HG03460 (cell line): ENCODE data around the gene SPOUT1.
A peak's percentile ranks its signal among the peaks of the same experiment; 100 is the strongest.
"Not testable (repeated sequence)": the region's sequence is repeated elsewhere in the genome, so short reads cannot be mapped to it uniquely, and the experiment has no call there.

ENCODE experiments used
- ATAC-seq: cut with Tn5 transposase; IDR thresholded peaks from one replicate; pipeline ENCODE4 v1.9.1; 2021; ENCODE audit not compliant: unreplicated experiment

SPOUT1 gene

DNA sequence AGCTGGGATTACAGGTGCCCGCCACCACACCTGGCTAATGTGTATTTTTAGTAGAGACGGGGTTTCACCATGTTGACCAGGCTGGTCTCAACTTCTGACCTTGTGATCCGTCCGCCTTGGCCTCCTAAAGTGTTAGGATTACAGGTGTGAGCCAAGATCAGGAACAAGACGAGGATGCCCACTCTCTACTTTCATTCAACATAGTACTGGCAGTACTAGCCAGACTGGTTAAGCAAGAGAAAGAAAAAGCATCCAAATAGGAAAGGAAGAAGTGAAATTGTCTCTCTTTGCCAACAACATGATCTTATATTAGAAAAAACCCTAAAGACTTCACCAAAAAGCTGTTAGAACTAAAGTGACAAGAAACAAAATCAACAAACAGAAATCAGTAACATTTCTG is 18.7 kb downstream of the SPOUT1 start:
- no peak for ATAC-seq

DNA sequence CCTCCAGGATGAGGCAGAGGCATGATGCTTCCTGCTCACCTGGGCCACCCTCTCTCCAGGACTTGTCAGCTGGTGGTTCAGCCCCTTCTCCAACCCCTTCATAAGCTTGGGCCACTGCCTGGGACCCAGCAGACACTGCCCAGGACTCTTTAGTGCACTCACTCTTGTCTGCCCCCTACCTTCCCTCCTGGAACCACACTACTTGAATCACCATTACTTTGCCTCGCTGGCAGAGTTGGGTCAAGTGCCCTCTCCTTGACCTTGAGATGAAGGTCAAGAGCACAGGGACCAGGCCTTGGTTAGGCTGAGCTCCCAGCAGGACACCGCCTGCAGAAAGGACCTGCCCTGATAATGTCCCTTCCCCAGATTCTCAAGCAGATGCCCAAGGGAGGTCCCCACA is 19.8 kb downstream of the SPOUT1 start:
- no peak for ATAC-seq

DNA sequence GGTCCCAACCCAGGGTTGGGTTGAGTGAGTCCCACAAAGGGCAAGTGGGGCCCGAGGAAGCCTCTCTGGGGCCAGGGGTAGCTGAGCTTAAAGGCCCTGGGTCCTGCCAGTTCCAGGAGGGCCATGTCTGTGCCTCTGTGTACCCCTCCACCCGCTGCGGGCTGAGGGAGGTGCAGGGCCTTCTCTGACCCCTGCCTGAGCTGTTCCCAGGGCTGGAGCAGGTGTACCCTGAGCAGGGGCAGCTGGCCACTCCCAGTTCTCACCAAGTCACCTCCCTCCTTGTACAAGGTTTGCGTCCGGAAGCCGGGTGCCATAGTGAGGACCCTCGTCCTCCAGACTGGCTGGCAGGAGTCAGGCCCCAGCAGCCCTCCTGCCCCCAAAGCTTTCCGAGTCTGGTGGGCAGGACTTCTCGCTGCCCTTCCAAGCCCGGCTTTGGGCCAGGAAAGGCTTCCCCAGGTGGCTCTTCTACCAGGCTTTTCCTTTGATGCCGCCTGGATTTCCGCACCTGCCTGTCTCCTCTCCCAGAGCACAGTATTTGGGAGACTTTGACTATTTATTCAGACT is 20.5 kb downstream of the SPOUT1 start:
- no peak for ATAC-seq

DNA sequence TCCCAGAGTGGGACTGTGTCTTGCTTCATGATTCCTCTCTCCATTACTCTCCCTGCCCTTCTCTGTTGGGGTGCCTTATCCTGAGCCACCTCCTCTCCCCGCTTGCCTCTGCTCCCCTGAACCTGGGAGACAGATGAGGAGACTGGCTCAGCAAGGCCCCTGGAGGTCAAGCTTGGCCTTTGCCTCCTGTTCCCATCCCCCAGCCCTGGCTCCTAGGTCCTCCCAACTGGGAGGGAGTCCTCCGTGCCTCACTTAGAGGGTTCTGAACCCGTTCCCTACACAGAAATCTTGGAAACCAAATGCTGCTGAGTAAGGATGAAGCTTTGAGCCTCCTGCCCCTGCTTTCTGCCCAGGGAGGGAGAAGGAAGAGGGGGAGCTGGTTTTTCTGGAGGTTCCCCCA is 21.1 kb downstream of the SPOUT1 start:
- ATAC-seq: no peak

DNA sequence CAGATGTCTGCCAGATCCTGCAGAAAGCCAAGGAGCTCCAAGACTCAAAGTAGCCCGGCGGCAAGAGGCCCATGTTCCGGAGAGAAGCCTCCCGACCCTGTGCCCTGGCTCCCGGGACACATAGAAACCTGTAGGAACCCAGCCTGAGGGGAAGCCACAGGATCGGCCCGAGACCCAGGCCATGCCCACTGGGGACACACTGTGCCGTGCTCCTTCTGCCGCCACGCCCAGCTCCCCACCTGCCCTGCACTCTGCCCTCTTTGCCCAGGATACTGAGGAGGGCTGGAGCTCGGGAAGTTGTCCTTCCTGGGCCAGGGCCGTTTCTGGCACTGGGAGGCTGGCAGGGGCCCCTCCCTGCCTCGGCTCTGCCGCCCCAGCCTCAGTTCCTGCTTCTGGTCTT is 21.8 kb downstream of the SPOUT1 start:
- no peak for ATAC-seq

DNA sequence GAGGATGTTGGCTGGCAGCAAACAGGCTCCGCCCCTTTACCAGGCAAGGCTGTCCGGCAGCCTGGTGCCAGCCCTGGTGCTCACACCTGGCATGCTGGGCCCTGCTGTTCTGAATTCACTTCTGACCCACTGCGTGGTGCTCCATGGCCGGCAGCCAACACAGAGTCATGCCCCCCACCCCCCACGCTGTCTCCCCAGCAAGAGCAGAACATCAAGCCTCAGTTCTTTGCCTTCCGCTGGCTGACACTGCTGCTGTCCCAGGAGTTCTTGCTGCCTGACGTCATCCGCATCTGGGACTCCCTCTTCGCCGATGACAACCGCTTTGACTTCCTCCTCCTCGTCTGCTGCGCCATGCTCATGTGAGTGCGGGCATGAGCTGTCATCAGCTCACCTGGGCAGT is 23.9 kb downstream of the SPOUT1 start:
- no peak for ATAC-seq

DNA sequence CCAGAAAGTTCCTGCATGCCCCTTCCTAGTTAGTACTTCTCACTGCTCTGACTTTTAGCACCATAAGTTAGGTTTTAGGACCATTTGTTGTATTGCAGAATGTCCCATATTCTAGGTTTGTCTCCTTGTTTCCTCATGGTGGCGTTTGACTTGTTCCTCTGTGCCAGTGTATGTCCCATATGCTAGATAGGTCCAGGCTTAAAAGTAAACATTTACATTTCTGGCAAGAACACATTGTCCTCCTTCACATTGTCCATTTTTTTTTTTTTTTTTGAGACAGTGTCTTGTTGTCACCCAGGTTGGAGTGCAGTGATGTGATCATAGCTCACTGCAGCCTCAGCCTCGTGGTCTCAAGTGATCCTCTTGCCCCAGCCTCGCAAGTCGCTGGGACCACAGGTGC is 27.1 kb downstream of the SPOUT1 start:
- no peak for ATAC-seq

DNA sequence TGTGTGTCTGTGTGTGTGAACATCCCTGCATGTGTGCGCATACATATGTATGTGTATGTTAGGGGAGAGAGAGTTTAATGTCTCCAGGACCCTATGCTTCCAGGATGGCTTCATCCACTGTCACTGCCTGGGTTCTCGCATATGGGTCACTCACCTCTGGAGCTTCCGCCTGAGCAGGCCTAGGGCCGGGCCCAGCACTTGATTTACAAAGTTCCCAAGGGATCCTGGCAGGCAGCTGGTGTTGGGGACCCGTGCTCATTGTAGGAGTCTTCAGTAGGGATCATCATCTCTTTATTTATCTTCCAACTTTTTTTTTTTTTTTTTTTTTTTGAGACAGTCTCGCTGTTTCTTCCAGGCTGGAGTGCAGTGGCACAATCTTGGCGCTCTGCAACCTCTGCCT is 29.5 kb downstream of the SPOUT1 start:
- no peak for ATAC-seq

DNA sequence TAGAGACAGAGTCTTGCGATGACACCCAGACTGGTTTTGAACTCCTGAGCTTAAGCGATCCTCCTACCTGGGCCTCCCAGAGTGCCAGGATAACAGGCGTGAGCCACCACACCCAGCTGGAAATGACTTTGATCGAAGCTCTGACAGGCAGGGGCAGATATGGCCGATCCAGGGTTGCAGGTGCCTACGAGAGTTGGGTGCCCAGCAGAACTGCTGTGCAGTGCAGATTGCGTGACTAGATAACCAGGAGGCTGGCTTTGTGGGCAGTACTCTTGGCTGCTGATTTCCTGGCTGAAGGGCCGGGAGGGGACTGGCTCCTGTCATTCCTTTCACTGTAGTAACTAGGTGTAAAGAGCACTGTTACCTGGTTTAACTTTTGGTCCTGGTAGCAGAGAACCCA is 30.7 kb downstream of the SPOUT1 start:
- no peak for ATAC-seq

DNA sequence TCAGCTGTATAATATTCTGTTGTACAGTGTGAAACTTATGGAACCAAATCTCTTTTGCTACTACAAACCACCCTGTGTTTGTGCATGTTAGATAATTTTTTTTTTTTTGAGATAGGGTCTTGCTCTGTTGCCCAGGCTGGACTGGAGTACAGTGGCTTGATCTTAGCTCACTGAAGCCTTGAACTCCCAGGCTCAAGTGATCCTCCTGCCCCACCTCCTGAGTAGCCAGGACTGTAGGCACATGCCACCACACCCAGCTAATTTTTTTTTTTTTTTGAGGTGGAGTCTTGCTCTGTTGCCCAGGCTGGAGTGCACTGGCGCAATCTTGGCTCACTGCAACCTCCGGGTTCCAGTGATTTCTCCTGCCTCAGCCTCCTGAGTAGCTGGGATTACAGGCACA is 34.6 kb downstream of the SPOUT1 start:
- ATAC-seq: not testable (repeated sequence)

DNA sequence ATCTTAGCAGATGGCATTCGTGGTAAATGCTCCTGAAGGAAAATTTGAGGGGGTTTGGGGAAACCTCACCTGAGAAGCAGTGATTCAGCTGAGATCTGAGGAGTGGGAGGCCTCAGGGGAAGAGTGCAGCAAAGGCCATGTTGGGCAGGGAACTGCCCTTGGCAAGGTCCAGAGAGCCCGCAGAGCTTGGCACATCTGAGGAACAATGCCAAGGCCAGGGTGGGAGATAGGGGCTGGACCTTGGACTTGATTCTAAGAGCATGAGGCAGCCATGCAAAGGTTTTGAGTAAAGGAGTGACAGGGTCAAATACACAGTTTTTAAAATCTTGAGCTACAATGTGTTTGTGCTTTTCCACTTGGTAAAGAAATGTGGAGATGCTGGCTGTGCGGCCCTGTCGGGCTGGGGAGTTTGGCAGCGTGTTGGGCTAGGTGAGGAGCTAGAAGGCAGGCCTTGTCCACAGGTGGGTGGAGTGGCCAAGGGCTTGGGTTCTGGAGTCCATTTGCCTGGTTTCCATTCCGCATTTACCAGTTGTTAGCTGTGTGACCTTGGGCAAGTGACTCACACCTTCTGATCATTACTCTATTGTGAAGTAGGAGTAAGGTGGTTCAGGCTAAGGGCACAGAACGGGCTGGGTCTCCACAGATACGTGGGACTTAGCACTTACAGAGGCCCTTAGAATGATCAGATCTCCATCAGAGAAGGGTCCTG is 36.5 kb downstream of the SPOUT1 start:
- ATAC-seq: no peak

DNA sequence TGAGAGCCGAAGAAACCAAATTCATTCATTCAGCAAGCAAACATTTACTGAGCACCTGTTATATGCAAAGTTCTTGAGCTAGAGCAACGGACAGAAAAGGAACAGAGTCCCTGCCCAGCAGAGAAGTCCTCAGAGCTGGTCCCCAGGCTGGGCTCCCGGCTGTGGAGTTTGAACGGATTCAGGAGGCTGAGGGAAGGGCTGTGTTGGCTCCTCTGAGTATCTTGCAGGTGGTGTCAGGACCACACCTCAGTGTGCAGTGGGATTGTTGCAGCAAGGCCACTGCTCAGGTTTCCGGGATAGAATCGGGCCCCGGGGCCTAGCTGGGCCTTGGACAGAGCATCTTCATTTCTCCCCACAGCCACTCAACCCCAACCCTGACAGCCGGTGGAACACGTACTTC is 37.5 kb downstream of the SPOUT1 start:
- no peak for ATAC-seq

DNA sequence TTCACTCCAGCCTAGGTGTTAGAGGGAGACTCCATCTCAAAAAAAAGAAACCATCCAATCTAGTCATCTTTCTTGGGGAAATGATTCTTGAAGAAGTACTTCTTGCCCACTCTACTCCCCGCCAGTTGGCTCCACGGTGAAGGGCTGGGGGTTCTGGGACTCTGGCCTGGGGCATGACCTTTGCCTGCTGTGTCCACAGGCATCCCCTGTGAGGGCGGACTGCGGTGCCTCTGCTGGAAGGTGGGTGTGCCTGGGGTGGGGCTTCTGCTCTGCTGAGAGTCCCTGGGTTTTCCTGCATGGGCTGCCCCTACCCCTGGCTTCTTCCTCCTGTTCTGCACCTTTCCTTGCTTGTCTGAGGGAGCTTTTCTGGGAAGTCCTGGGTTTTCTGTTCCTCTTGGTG is 39.1 kb downstream of the SPOUT1 start:
- ATAC-seq: no peak

DNA sequence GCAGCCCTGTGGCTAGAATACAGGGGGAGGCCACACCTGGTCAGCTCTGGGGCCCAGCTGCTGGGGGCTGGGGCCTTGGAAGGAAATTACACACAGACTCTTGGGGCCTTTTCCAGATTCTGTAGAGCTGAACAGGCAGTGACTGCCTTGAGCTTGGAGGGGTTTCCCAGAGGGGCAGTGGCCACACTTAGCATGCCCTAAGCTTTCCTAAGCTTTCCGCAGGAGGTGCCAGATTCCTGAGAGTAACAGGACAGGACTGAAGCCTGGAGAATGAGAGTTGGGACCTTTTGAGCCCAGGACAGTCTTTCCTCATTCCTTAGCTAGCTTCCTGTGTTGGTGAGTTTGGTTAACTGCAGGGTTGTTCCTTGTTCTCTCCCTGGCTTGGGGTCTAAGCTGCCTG is 41.1 kb downstream of the SPOUT1 start:
- no peak for ATAC-seq

DNA sequence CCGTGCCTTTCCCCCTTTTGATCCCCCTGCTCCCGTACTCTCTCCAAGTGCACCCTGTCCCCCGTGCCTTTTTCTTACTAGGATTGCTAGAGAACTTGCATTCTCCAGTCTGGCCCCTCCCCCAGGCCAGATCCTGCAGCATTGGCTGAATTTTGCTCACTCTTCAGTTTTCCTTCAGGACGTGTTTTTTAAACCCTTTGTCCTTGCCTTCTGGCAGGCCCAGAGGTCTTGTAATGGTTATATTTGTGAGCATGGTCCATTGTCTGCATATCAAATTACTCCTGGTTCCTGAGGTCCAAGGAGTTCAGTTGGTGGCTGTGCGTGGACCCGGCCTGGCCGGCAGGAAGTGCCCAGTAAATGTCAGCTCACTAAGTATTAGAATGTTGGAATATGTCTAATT is 41.9 kb downstream of the SPOUT1 start:
- ATAC-seq: no peak

DNA sequence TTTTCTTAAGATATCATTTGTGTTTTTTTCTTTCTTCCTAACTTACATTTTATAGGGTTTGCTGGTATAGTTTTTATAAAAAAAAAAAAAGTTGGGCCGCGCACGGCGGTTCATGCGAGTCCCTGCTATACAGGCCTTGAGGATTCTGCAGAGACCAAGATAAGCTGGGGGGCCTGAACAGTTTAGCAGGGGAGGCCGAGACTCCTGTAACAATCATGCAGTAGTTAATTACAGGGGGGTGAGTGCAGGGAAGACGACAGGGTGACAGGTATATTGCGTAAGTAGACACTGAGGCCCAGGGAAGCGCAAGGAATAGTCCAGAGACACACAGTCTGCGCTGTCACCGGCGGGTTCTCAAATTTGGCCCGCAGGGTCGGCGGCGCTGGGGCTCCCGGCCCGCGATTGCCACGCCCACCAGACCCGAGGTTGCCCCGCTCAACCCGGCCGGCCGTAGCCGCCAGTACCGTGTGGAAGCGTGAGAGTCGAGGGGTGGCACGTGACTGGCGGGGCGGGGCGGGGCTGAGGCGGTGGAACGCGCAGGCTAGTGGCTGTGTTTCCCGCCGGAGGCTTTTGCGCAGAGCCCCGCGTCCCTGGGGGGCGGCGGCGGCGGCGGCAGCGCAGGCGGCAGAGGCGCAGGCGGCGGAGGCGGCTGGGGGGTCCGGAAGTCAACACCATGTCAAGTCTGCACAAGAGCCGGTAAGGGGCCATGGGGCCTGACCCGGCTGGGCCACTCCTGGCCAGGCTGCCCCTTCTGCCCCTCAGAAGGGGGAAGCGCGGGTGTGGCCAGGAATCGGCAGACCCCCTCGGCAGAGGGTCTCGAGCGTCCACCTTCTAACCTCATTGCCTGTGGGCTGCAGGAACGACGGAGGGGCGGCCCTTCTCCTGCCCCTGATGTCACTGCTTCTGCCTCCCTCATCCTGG is 42.7 kb downstream of the SPOUT1 start, which contains the start of gene TBC1D13:
TSS of gene TBC1D13 (plus strand) at position 573 of the 921 bp plus-strand sequence. CDS start at position 674, 101 bp downstream.
- peak; percentile 83 for ATAC-seq

DNA sequence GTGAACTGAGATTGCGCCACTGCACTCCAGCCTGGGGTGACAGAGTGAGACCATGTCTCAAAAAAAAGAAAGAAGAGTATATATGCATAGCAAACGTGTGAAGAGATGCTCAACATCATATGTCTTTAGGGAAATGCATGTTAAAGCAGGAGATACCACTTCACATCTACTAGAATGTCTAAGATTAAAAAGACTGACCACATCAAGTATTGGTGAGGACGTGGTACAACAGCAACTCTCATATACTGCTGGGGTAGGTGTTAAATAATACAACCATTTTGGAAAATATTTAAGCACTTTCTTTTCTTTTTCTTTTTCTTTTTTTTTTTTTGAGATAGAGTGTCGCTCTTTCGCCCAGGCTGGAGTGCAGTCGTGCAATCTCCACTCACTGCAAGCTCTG is 44.2 kb downstream of the SPOUT1 start:
- ATAC-seq: no peak

DNA sequence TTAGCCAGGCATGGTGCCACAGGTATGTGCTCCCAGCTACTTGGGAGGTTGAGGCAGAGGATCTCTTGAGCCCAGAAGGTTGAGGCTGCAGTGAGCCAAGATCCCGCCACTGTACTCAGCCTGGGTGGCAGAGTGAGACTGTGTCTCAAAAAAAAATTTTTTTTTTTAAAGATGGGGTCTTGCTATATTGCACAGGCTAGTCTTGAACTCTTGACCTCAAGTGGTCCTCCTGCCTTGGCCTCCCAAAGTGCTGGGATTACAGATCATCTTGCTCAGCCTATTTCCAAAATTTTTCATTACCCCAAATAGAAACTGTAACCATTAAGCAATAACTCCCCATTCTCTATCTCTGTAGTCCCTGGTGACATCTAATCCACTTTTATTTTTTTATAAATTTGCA is 46.9 kb downstream of the SPOUT1 start:
- ATAC-seq: no peak

DNA sequence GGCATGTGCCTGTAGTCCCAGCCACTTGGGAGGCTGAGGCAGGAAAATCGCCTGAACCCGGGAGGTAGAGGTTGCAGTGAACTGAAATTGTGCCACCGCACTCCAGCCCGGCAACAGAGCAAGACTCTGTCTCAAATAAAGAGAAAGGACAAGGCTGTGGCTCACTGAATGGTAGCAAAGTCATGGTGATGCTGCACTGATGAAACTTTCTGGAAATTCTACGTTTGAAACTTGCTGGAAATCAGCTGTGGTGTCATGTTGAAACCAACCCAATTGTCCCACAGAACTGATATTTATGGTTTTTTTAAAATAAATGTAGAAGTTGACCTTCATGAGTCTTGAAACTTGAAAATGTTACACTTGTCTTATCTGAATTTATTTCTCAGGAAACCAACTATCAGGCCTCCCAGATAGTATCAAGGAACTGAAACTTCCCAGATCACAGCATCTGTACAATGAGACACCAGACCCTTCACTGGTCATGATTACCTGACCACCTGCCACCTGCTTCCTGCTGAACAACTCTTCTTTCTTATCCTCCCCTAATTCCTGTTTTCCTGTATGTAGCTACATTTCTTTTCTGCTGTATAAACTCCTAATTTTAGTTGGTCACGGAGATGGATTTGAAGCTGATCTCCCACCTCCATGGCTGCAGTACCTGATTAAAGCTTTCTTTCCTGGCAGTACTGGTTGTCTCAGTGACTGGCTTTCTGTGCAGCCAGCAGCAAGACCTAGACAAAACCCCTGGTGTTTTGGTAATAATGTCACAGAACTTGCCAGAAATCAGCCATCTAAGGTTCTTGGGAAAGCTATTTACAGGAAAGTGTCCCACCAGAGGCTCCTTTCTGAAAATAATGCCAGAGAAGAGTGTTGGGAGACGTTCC is 48.2 kb downstream of the SPOUT1 start:
- ATAC-seq: no peak

DNA sequence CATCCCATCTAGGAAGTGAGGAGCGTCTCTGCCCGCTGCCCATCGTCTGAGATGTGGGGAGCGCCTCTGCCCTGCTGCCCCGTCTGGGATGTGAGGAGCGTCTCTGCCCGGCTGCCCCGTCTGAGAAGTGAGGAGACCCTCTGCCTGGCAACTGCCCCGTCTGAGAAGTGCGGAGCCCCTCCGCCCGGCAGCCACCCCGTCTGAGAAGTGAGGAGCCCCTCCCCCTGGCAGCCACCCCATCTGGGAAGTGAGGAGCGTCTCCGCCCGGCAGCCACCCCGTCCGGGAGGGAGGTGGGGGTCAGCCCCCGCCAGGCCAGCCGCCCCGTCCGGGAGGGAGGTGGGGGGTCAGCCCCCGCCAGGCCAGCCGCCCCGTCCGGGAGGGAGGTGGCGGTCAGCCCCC is 49.5 kb downstream of the SPOUT1 start:
- not testable (repeated sequence) for ATAC-seq

DNA sequence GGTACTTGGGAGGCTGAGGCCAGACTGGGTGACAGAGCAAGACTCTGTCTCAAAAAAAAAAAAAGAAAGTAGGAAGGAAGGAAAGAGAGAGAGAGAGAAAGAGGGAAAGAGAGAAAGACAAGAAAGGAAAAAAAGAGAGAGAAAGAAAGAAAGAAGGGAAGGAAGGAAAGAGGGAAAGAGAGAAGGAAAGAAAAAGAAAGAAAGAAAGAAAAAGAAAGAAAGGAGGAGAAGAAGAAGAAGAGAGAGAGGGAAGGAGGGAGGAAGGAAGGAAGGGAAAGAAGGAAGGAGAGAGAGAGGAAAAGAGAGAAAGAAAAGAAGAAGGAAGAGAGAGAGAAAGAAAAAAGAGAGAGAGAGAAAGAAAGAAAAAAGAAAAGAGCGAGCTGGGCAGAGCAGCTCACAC is 54.8 kb downstream of the SPOUT1 start:
- no peak for ATAC-seq
